Aorta (tissue), 5 donors: ENCODE results near the gene TCTN2. TPM values are rescaled to one million over a fixed set of nuclear protein-coding genes. Genes with fewer than 3 reads are reported as not detected.

ENCODE experiments used
- ATAC-seq: fragments of 200-7000 bp; cut with Tn5 transposase; one replicate; pipeline ENCODE4 v1.9.1; 2022; ENCODE audit warnings: moderate library complexity; ENCODE audit not compliant: low FRiP score
- DNase-seq, 2 donors: peaks; one replicate each; pipeline ENCODE4 v3.0.0-alpha.2; 2020
- H3K27ac ChIP-seq, 2 donors: one replicate each; pipeline ENCODE4 v1.5.1; 2013; ENCODE audit warnings: low read length in 2 of 2, mild to moderate bottlenecking in 2 of 2, moderate library complexity in 2 of 2, control low read depth in 1 of 2, inconsistent platforms in 1 of 2, low read depth in 1 of 2
- H3K27me3 ChIP-seq, 2 donors: one replicate each; pipeline ENCODE4 v1.6.1; 2013; ENCODE audit warnings: control low read depth in 1 of 2, low read length in 1 of 2, mild to moderate bottlenecking in 1 of 2, moderate library complexity in 1 of 2; ENCODE audit not compliant: insufficient read depth in 2 of 2, control insufficient read depth in 1 of 2
- H3K36me3 ChIP-seq, 2 donors: one replicate each; pipeline ENCODE4 v1.6.1; 2013; ENCODE audit warnings: control low read depth in 1 of 2, low read length in 1 of 2, mild to moderate bottlenecking in 1 of 2; ENCODE audit not compliant: insufficient read depth in 2 of 2, control insufficient read depth in 1 of 2
- H3K4me1 ChIP-seq, 2 donors: one replicate each; pipeline ENCODE4 v1.6.1; 2013; ENCODE audit warnings: low read length in 2 of 2, control low read depth in 1 of 2, mild to moderate bottlenecking in 1 of 2, moderate library complexity in 1 of 2; ENCODE audit not compliant: insufficient read depth in 2 of 2, control insufficient read depth in 1 of 2
- H3K4me3 ChIP-seq, 2 donors: one replicate each; pipeline ENCODE4 v1.5.1; 2013; ENCODE audit warnings: low read length in 2 of 2, control low read depth in 1 of 2, mild to moderate bottlenecking in 1 of 2
- H3K9me3 ChIP-seq: one replicate; pipeline ENCODE4 v1.6.1; 2013; ENCODE audit warnings: mild to moderate bottlenecking, low read length; ENCODE audit not compliant: control insufficient read depth
- WGBS, 2 donors: extraction: QIAGEN DNeasy Blood & Tissue Kit; methylation state at CpG; one replicate each; pipeline ENCODE4 v1.1.7; 2013; 5-methylcytosine and 5-hydroxymethylcytosine counted together
- intact Hi-C, 2 donors: fragments of 100-400 bp; cut with DNase I; formaldehyde crosslinking; loops; one replicate each; pipeline versions ENCODE4 v1.14.2 to v1.15.0; 2022
- polyA plus RNA-seq, 2 donors: library from polyadenylated mRNA; stranded (reverse); fragments of 200-250 nt; gene quantifications; one replicate each; pipeline ENCODE4 v1.2.3, GENCODE V29; 2013
- total RNA-seq, 2 donors: library from RNA; stranded (reverse); fragmentation: NEBNext Ultra II Directional; extraction: Animal tissue kit (Norgen Biotek cat#: 25700); gene quantifications; one replicate each; pipeline ENCODE4 v1.2.1, GENCODE V29; 2021
- donor health status: healthy with polysubstance abuse.
- donor health status: Bipolar disorder and iron deficiency.
- donor health status: DM: no; HTN: no; CAD: no.
- donor health status: DM: no; HTN: no; CAD: no.
- donor health status: DM: yes; HTN: yes; CAD: no.

The TCTN2 gene
- total and polyA plus RNA-seq, 4 donors: 2.3 to 10.3 (median 7.5) TPM

GRCh38 chr12:123743002-123743401, 72.1 kb downstream of the TCTN2 start:
- intact Hi-C loops: no loop called here
- no peak for ATAC-seq
- H3K36me3 ChIP-seq: peaks cover 0 to 8% of the 10 kb centered on the region in 2 donors
- WGBS, 2 donors: 85 to 87% methylated on average over 10 of the region's 10 CpGs
- H3K27ac ChIP-seq: no peak overlapping the region
- DNase-seq: peak in 1 of 2 donors; percentile 58
- H3K27me3 ChIP-seq: no peaks in the 10 kb centered on the region
- no peaks in the 10 kb centered on the region for H3K4me1 ChIP-seq
- no peaks in the 10 kb centered on the region for H3K9me3 ChIP-seq
- no peak overlapping the region for H3K4me3 ChIP-seq

GRCh38 chr12:123744836-123745235, 73.9 kb downstream of the TCTN2 start:
- no peak for ATAC-seq
- Histone ChIP-seq H3K4me3 (no peak overlapping the region), H3K36me3 (peaks cover 0 to 11% of the 10 kb centered on the region in 2 donors), H3K27ac (no peak overlapping the region), H3K9me3 (no peaks in the 10 kb centered on the region), H3K4me1 (no peaks in the 10 kb centered on the region), H3K27me3 (no peaks in the 10 kb centered on the region)
- no peak for DNase-seq
- WGBS, 2 donors: 76 to 77% methylated on average over 12 of the region's 12 CpGs
- intact Hi-C loops: no loop called here

- no peak for DNase-seq
- Histone ChIP-seq H3K27ac (no peak overlapping the region), H3K9me3 (no peaks in the 10 kb centered on the region), H3K36me3 (peaks cover 0 to 10% of the 10 kb centered on the region in 2 donors), H3K4me1 (no peaks in the 10 kb centered on the region), H3K27me3 (no peaks in the 10 kb centered on the region), H3K4me3 (no peak overlapping the region)
- no peak for ATAC-seq
- intact Hi-C loops: no loop called here
- WGBS, 2 donors: 83% methylated on average over 5 of the region's 5 CpGs
Observed at GRCh38 chr12:123747309-123747708, 76.4 kb downstream of the TCTN2 start.

DNA sequence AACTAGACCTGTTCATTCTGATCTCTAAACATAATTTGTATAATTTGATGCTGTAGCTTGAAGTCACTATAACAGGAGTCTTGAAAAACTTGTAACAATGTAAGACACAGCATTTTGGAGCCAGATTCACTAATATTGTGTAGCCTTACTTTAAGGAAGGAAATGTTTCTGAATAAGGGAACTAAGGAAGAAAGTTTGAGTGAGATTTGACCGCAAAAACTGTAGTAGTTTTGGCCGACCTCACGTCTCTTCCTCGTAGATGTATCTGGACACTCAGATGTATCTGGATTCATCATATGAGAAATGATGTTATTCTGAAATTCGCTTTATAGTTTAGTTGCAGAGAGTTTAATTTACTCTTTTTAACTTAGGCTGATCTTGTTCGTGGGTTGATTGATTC, 77.2 kb downstream of the TCTN2 start:
- peaks cover 0 to 10% of the 10 kb centered on the region in 2 donors for H3K36me3 ChIP-seq
- 89 to 92% methylated on average over 6 of the region's 6 CpGs for WGBS, 2 donors
- no peaks in the 10 kb centered on the region for H3K4me1 ChIP-seq

DNA sequence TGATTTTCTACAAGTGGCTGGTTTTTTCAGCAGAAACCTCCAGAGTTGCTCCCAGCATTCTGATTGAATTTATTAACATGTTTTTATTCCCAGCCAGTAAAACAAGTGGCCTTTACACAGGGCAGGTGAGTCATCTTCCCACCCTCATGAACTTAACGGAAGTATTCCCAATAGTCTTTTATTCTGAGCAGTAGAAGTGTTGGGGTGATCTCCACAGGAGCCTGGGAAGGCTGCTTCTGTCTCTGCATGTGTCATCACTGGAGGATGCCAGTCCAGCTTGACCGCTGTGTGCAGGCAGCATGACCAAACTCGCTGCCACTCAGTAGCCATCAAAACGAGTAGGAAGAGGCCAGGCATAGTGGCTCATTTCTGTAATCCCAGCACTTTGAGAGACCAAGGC, 77.7 kb downstream of the TCTN2 start:
- no peak for DNase-seq

More for the DNA sequence above, 77.2 kb downstream of the TCTN2 start:
- H3K4me3 ChIP-seq: no peak overlapping the region
- intact Hi-C loops: no loop called here
- ATAC-seq (no peak), DNase-seq (no peak)
- no peaks in the 10 kb centered on the region for H3K9me3 ChIP-seq
- no peak overlapping the region for H3K27ac ChIP-seq
- no peaks in the 10 kb centered on the region for H3K27me3 ChIP-seq

GRCh38 chr12:123749355-123749754, 78.4 kb downstream of the TCTN2 start:
- ATAC-seq (no peak), DNase-seq (no peak)
- H3K36me3 ChIP-seq: peaks cover 0 to 10% of the 10 kb centered on the region in 2 donors
- H3K27ac ChIP-seq: no peak overlapping the region
- H3K4me3 ChIP-seq: no peak overlapping the region
- intact Hi-C loops: no loop called here
- H3K9me3 ChIP-seq: no peaks in the 10 kb centered on the region
- no peaks in the 10 kb centered on the region for H3K4me1 ChIP-seq
- 95 to 97% methylated on average over 10 of the region's 10 CpGs for WGBS, 2 donors
- no peaks in the 10 kb centered on the region for H3K27me3 ChIP-seq

More for the DNA sequence above, 77.7 kb downstream of the TCTN2 start:
- no peak for ATAC-seq
- Histone ChIP-seq H3K4me1 (no peaks in the 10 kb centered on the region), H3K27me3 (no peaks in the 10 kb centered on the region), H3K36me3 (peaks cover 0 to 10% of the 10 kb centered on the region in 2 donors), H3K9me3 (no peaks in the 10 kb centered on the region), H3K4me3 (no peak overlapping the region), H3K27ac (no peak overlapping the region)
- 80 to 86% methylated on average over 4 of the region's 4 CpGs for WGBS, 2 donors
- intact Hi-C loops: no loop called here

- no peak overlapping the region for H3K4me3 ChIP-seq
- DNase-seq: no peak
- intact Hi-C loops: no loop called here
- H3K27me3 ChIP-seq: no peaks in the 10 kb centered on the region
- WGBS, 2 donors: 93% methylated on average over 8 of the region's 8 CpGs
- ATAC-seq: no peak
- no peaks in the 10 kb centered on the region for H3K9me3 ChIP-seq
- H3K36me3 ChIP-seq: peaks cover 0 to 10% of the 10 kb centered on the region in 2 donors
- no peaks in the 10 kb centered on the region for H3K4me1 ChIP-seq
- no peak overlapping the region for H3K27ac ChIP-seq
Observed at GRCh38 chr12:123750159-123750656, 79.3 kb downstream of the TCTN2 start.

GRCh38 chr12:123752046-123752445, 81.1 kb downstream of the TCTN2 start:
- 92 to 95% methylated on average over 3 of the region's 3 CpGs for WGBS, 2 donors
- intact Hi-C loops: no loop called here
- DNase-seq: no peak

DNA sequence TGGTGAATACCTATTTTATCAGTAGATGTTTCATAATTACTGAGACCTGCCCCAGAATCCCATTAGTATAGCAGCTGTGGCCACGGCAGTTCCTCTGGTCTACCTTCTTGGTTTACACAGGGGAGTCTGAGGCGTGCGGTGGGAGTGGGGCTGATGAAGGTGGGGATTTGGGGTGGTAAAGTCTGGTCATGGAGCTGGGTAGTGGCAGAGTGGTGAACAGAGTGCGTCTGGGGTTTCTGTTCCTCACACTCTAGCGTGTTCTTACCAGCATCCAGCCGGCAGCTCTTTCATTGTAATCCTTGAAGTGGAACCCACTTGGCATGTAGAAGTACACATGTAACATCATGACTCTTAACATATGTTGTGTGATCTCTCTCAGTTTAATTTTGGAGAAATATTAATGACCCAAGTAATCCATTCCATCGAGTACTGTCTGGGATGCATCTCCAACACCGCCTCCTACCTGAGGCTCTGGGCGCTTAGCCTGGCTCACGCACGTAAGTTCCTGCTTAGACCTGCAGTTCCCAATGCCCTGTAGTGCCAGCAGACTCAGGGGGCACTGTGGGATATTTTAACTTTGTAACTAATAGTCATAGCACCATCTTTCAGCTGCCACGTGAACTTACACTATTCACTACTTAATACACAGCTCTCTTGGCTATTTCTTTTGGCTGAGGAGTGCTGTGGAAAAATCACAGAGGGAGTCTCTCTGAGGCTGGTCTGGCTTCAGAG, 83.3 kb downstream of the TCTN2 start:
- 80 to 83% methylated on average over 12 of the region's 12 CpGs for WGBS, 2 donors
- H3K4me3 ChIP-seq: no peak overlapping the region
- peaks cover 0 to 5% of the 10 kb centered on the region in 2 donors for H3K36me3 ChIP-seq
- intact Hi-C loops: no loop called here
- no peak for DNase-seq
- no peak overlapping the region for H3K27ac ChIP-seq
- H3K9me3 ChIP-seq: no peaks in the 10 kb centered on the region
- H3K4me1 ChIP-seq: no peaks in the 10 kb centered on the region
- ATAC-seq: no peak
- H3K27me3 ChIP-seq: no peaks in the 10 kb centered on the region

More at GRCh38 chr12:123752046-123752445, 81.1 kb downstream of the TCTN2 start:
- ATAC-seq: no peak
- Histone ChIP-seq H3K9me3 (no peaks in the 10 kb centered on the region), H3K27me3 (no peaks in the 10 kb centered on the region), H3K4me3 (no peak overlapping the region), H3K36me3 (peaks cover 0 to 10% of the 10 kb centered on the region in 2 donors), H3K4me1 (no peaks in the 10 kb centered on the region), H3K27ac (no peak overlapping the region)
